GM23338 (cell line): ENCODE measurements around the gene KISS1. TPM values are rescaled to one million over a fixed set of nuclear protein-coding genes. Genes with fewer than 3 reads are reported as not detected.
A peak's percentile ranks its signal among the peaks of the same experiment; 100 is the strongest.

Source experiments
- ATAC-seq: fragments of 200-7000 bp; cut with Tn5 transposase; 3 replicates; pipeline ENCODE4 v1.9.1; 2020
- DNase-seq: peaks from one replicate; pipeline ENCODE4 v3.0.0-alpha.2; 2015; ENCODE audit warnings: low spot score
- H2AFZ ChIP-seq: fragments of 200-600 bp; sonication (generic); 2 replicates; pipeline ENCODE4 v1.8.0; 2016; ENCODE audit warnings: antibody characterized with exemption, mild to moderate bottlenecking, moderate library complexity
- H3F3A ChIP-seq: fragments of 200-600 bp; sonication (generic); replicated peaks from 2 replicates; pipeline ENCODE4 v1.8.0; 2017; ENCODE audit warnings: antibody characterized with exemption, mixed run types, low read depth
- H3K27ac ChIP-seq: fragments of 200-600 bp; sonication (generic); 2 replicates; pipeline ENCODE4 v1.6.1; 2016; ENCODE audit warnings: low read depth
- H3K27me3 ChIP-seq: fragments of 200-600 bp; sonication (generic); 2 replicates; pipeline ENCODE4 v1.8.0; 2016; ENCODE audit warnings: mild to moderate bottlenecking, mixed run types, moderate library complexity; ENCODE audit not compliant: insufficient read depth
- H3K36me3 ChIP-seq: fragments of 200-600 bp; sonication (generic); 2 replicates; pipeline ENCODE4 v1.8.0; 2016; ENCODE audit warnings: mild to moderate bottlenecking; ENCODE audit not compliant: insufficient read depth
- H3K4me1 ChIP-seq: fragments of 200-600 bp; sonication (generic); 2 replicates; pipeline ENCODE4 v1.8.0; 2016; ENCODE audit warnings: mild to moderate bottlenecking, moderate library complexity; ENCODE audit not compliant: insufficient read depth
- H3K4me2 ChIP-seq: fragments of 200-600 bp; sonication (generic); 2 replicates; pipeline ENCODE4 v1.7.1; 2017; ENCODE audit warnings: mixed run types
- H3K4me3 ChIP-seq: fragments of 200-600 bp; sonication (generic); 2 replicates; pipeline ENCODE4 v1.6.1; 2016; ENCODE audit warnings: mixed run types
- H3K79me2 ChIP-seq: fragments of 200-600 bp; sonication (generic); replicated peaks from 2 replicates; pipeline ENCODE4 v1.8.0; 2017; ENCODE audit warnings: mild to moderate bottlenecking; ENCODE audit not compliant: insufficient read depth
- H3K9me2 ChIP-seq: fragments of 200-600 bp; sonication (generic); 2 replicates; pipeline ENCODE4 v1.8.0; 2017; ENCODE audit not compliant: insufficient read depth
- H4K20me1 ChIP-seq: fragments of 200-600 bp; sonication (generic); replicated peaks from 2 replicates; pipeline ENCODE4 v1.8.0; 2017; ENCODE audit warnings: mild to moderate bottlenecking; ENCODE audit not compliant: insufficient read depth
- H3K27ac Mint-ChIP-seq: 2 replicates; pipeline ENCODE4 v1.8.0; 2020; ENCODE audit warnings: inconsistent platforms, mild to moderate bottlenecking, moderate library complexity, mixed read lengths
- H3K27me3 Mint-ChIP-seq: 3 replicates; pipeline ENCODE4 v1.8.0; 2022; ENCODE audit warnings: low read depth, mild to moderate bottlenecking, moderate library complexity, mixed read lengths, inconsistent platforms; ENCODE audit not compliant: insufficient read depth, poor library complexity
- H3K36me3 Mint-ChIP-seq: 3 replicates; pipeline ENCODE4 v1.8.0; 2021; ENCODE audit warnings: low read depth, mild to moderate bottlenecking, inconsistent platforms, moderate library complexity, mixed read lengths
- H3K4me1 Mint-ChIP-seq: 3 replicates; pipeline ENCODE4 v1.8.0; 2020; ENCODE audit warnings: mild to moderate bottlenecking, inconsistent platforms, mixed read lengths
- H3K4me3 Mint-ChIP-seq: 3 replicates; pipeline ENCODE4 v1.8.0; 2021; ENCODE audit warnings: moderate library complexity, mild to moderate bottlenecking, inconsistent platforms, mixed read lengths
- H3K9me3 Mint-ChIP-seq: 3 replicates; pipeline ENCODE4 v1.8.0; 2020; ENCODE audit warnings: moderate library complexity, mild to moderate bottlenecking, inconsistent platforms, mixed read lengths
- CREB1 ChIP-seq: fragments of 250-450 bp; sonication (Bioruptor Pico); IDR thresholded peaks from 2 replicates; pipeline ENCODE4 v1.5.0; 2020; ENCODE audit warnings: low read depth, mild to moderate bottlenecking, moderate library complexity
- CTCF ChIP-seq, 2 experiments: fragments of 200-600 bp in 1 of 2; sonication (generic) in 1 of 2; conservative IDR thresholded peaks; 2 replicates each; pipeline versions ENCODE4 v1.5.1 to v1.6.1; 2016 to 2017; ENCODE audit warnings: antibody characterized with exemption in 2 of 2, low read depth in 2 of 2, mild to moderate bottlenecking in 2 of 2, moderate library complexity in 1 of 2
- EZH2 ChIP-seq: fragments of 200-600 bp; sonication (generic); IDR thresholded peaks from one replicate; pipeline ENCODE4 v1.8.0; 2017; ENCODE audit warnings: antibody characterized with exemption, mild to moderate bottlenecking, low read depth; ENCODE audit not compliant: unreplicated experiment
- NANOG ChIP-seq: IDR thresholded peaks from 2 replicates; pipeline ENCODE4 v1.6.1; 2016; ENCODE audit warnings: antibody characterized with exemption, borderline replicate concordance
- REST ChIP-seq: IDR thresholded peaks from one replicate; pipeline ENCODE4 v1.6.1; 2018; ENCODE audit warnings: antibody characterized with exemption; ENCODE audit not compliant: unreplicated experiment
- ZNF462 ChIP-seq: fragments of 250-450 bp; sonication (Bioruptor Pico); IDR thresholded peaks from 2 replicates; pipeline ENCODE4 v1.5.0; 2020; ENCODE audit warnings: mild to moderate bottlenecking, moderate library complexity
- polyA plus RNA-seq: library from polyadenylated mRNA; unstranded; fragments of >200 nt; fragmentation: Nextera tagmentation; extraction: Ambion mirVana; gene quantifications from 2 replicates; pipeline ENCODE4 v1.2.1, GENCODE V29; 2016
- total RNA-seq: library from RNA; depleted of rRNA; stranded (reverse); fragments of >200 nt; shearing (Covaris generic); gene quantifications from 2 replicates; pipeline ENCODE4 v1.2.3, GENCODE V29; 2014

The KISS1 gene
- total and polyA plus RNA-seq, 2 experiments from 2014 or later = not detected

- DNase-seq = peak; percentile 90
- Histone ChIP-seq H3K4me1 (no peaks in the 10 kb centered on the region), H3K27ac (no peak overlapping the region), H3K9me2 (no peaks in the 10 kb centered on the region), H3F3A (peaks cover 5% of the 10 kb centered on the region; the same call in 1 of the 2 replicates), H4K20me1 (no peaks in the 10 kb centered on the region; the same call in none of the 2 replicates), H3K36me3 (no peaks in the 10 kb centered on the region), H2AFZ (no peak overlapping the region), H3K4me3 (no peak overlapping the region), H3K79me2 (no peaks in the 10 kb centered on the region), H3K27me3 (no peaks in the 10 kb centered on the region), H3K4me2 (no peak overlapping the region)
- no peak overlapping the region for H3K4me3 Mint-ChIP-seq
- peak; percentile 99 for ATAC-seq
- H3K27ac Mint-ChIP-seq = no peak overlapping the region
- H3K36me3 Mint-ChIP-seq = no peaks in the 10 kb centered on the region
- TF ChIP-seq NANOG = no peak
- peak; percentile 80 for TF ChIP-seq ZNF462 (CRISPR knock-in tag)
- TF ChIP-seq EZH2 = no peak
- TF ChIP-seq CTCF (conservative IDR thresholded peaks at IDR 0.05; ENCODE audit: low read depth in 2 of 2) = peak; percentile 87 to 96
- TF ChIP-seq REST = no peak
- peak; percentile 42; the same call in 1 of the 2 replicates for TF ChIP-seq CREB1 (CRISPR knock-in tag)
- no peaks in the 10 kb centered on the region for H3K9me3 Mint-ChIP-seq
- peaks cover 2% of the 10 kb centered on the region for H3K27me3 Mint-ChIP-seq
- peaks cover 3% of the 10 kb centered on the region; the same call in 2 of the 3 replicates for H3K4me1 Mint-ChIP-seq
Observed at GRCh38 chr1:204207136-204207616, 10.9 kb upstream of the KISS1 start.
